Measurements from ENCODE around the gene SHE.

DNA sequence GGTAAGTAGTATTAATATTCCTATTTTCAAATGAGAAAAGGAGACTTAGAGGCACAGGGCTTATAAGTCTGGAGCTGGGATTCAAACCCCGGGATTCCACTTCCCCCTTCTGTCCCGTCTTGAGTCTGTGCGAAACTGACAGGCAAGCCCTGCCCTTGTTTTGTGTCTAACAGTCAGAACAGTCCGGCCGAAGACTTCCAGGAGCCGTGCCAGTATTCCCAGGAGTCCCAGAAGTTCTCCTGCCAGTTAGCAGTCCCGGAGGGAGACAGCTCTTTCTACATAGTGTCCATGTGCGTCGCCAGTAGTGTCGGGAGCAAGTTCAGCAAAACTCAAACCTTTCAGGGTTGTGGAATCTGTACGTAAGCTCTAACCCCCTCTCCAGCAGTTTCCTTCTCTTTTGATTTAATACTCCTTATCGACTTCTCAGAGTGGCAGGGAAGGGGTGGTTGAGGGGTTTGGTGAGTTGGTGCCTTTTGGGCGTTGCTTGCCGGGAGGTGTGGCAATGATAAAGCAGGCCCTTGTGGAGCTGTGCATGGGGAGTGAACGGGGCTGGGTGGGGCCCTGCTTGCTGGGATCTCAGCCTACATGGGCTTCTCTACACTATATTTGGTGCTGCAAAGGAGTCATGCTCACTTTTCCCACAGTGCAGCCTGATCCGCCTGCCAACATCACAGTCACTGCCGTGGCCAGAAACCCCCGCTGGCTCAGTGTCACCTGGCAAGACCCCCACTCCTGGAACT is 67.7 kb downstream of the SHE start:
- TF ChIP-seq, protein P1, sequence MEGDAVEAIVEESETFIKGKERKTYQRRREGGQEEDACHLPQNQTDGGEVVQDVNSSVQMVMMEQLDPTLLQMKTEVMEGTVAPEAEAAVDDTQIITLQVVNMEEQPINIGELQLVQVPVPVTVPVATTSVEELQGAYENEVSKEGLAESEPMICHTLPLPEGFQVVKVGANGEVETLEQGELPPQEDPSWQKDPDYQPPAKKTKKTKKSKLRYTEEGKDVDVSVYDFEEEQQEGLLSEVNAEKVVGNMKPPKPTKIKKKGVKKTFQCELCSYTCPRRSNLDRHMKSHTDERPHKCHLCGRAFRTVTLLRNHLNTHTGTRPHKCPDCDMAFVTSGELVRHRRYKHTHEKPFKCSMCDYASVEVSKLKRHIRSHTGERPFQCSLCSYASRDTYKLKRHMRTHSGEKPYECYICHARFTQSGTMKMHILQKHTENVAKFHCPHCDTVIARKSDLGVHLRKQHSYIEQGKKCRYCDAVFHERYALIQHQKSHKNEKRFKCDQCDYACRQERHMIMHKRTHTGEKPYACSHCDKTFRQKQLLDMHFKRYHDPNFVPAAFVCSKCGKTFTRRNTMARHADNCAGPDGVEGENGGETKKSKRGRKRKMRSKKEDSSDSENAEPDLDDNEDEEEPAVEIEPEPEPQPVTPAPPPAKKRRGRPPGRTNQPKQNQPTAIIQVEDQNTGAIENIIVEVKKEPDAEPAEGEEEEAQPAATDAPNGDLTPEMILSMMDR (IDR thresholded peaks at IDR 0.05; ENCODE audit: low read length): no peak
- no peak for TF ChIP-seq EZH2 (optimal IDR thresholded peaks at IDR 0.05; ENCODE audit: low read depth, low read length)
- TF ChIP-seq EZH2phosphoT487 (IDR thresholded peaks at IDR 0.05; ENCODE audit: low read length): no peak
